ENCODE measurements around the gene LMO7. TPM values are rescaled to one million over a fixed set of nuclear protein-coding genes. Genes with fewer than 3 reads are reported as not detected.

The LMO7 gene
- total and polyA plus RNA-seq, 2 experiments from 2014 or later, result 47.2 to 105 TPM

GRCh38 chr13:75754936-75755335, 118.8 kb downstream of the LMO7 start:
- Histone ChIP-seq H3K4me3 (no peak overlapping the region), H3K4me1 (ENCODE audit: insufficient read depth) (peaks cover 9% of the 10 kb centered on the region), H3K27me3 (no peaks in the 10 kb centered on the region), H3K4me2 (no peak overlapping the region), H4K20me1 (ENCODE audit: insufficient read depth, poor library complexity, severe bottlenecking) (no peaks in the 10 kb centered on the region), H3K27ac (no peak overlapping the region), H3K9me3 (ENCODE audit: low read depth) (no peaks in the 10 kb centered on the region), H3K9me2 (replicated peaks; ENCODE audit: insufficient read depth) (no peaks in the 10 kb centered on the region), H3K36me3 (replicated peaks; ENCODE audit: insufficient read depth, low read depth) (no peaks in the 10 kb centered on the region), H2AFZ (no peak overlapping the region), H3K79me2 (peaks cover 4% of the 10 kb centered on the region)
- TF ChIP-seq EZH2phosphoT487 (IDR thresholded peaks at IDR 0.05; ENCODE audit: low read depth, severe bottlenecking, unreplicated experiment) (no peak), EZH2 (IDR thresholded peaks at IDR 0.05; ENCODE audit: borderline replicate concordance) (no peak)
- TF ChIP-seq, protein P1, sequence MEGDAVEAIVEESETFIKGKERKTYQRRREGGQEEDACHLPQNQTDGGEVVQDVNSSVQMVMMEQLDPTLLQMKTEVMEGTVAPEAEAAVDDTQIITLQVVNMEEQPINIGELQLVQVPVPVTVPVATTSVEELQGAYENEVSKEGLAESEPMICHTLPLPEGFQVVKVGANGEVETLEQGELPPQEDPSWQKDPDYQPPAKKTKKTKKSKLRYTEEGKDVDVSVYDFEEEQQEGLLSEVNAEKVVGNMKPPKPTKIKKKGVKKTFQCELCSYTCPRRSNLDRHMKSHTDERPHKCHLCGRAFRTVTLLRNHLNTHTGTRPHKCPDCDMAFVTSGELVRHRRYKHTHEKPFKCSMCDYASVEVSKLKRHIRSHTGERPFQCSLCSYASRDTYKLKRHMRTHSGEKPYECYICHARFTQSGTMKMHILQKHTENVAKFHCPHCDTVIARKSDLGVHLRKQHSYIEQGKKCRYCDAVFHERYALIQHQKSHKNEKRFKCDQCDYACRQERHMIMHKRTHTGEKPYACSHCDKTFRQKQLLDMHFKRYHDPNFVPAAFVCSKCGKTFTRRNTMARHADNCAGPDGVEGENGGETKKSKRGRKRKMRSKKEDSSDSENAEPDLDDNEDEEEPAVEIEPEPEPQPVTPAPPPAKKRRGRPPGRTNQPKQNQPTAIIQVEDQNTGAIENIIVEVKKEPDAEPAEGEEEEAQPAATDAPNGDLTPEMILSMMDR (IDR thresholded peaks at IDR 0.05; ENCODE audit: poor library complexity), result no peak
- DNase-seq (ENCODE audit: low spot score), result no peak
- 96% methylated on average over 3 of the region's 3 CpGs for WGBS (ENCODE audit: low lambda C conversion rate, missing lambda C conversion rate)

DNA sequence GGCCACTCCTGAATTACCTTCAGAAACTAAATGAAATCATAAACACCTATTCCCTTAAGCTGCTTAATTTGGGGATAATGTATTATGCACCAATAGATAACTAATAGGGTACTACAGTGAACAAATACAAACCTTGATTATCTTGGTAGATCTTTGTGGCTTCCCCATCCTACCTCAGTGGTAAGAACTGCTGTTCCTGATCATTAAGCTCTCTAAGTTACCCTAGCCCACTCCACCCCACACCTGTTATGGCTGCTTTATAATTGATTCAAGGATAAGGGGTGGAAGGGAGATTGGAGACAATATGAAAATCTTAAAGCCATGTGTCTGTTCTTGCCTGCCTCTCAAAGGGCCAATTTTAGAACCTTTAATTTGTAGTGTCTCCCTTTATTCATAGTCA, 121.2 kb downstream of the LMO7 start:
- no peak for DNase-seq (ENCODE audit: low spot score)
- H4K20me1 ChIP-seq (ENCODE audit: insufficient read depth, poor library complexity, severe bottlenecking), result no peaks in the 10 kb centered on the region

DNA sequence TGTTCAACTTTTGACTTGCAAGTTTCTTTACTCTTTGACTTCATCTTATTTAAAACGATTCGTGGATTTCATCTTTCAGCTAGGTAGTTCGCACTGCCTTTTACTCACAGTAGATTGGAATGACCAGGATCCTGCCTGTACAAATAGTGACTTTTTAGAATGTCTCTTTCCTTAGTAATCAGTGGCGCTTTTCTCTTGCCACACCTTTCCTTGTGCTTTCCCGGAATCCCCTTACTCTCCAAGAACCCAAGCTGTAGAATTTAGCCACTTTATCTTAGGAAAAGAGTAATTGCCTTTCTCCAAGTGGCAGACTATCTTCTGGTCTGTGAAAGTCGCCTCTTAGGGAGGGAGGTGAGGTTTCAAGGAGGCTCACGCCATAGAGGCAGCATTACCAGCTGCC, 123.4 kb downstream of the LMO7 start:
- H3K79me2 ChIP-seq, result peaks cover 36% of the 10 kb centered on the region
- H3K4me1 ChIP-seq (ENCODE audit: insufficient read depth), result peaks cover 10% of the 10 kb centered on the region
- DNase-seq (ENCODE audit: low spot score), result no peak

More for the DNA sequence above, 121.2 kb downstream of the LMO7 start:
- H3K9me3 ChIP-seq (ENCODE audit: low read depth), result no peaks in the 10 kb centered on the region
- H3K27me3 ChIP-seq, result no peaks in the 10 kb centered on the region
- no peak for TF ChIP-seq EZH2 (IDR thresholded peaks at IDR 0.05; ENCODE audit: borderline replicate concordance)
- TF ChIP-seq, protein P1 (IDR thresholded peaks at IDR 0.05; ENCODE audit: poor library complexity), result no peak
- no peak for TF ChIP-seq EZH2phosphoT487 (IDR thresholded peaks at IDR 0.05; ENCODE audit: low read depth, severe bottlenecking, unreplicated experiment)
- H3K27ac ChIP-seq, result peak overlapping the region; percentile 37
- H3K4me3 ChIP-seq, result no peak overlapping the region
- H3K4me2 ChIP-seq, result no peak overlapping the region
- no peaks in the 10 kb centered on the region for H3K9me2 ChIP-seq (replicated peaks; ENCODE audit: insufficient read depth)
- H2AFZ ChIP-seq, result no peak overlapping the region
- H3K79me2 ChIP-seq, result peaks cover 16% of the 10 kb centered on the region
- peaks cover 10% of the 10 kb centered on the region for H3K4me1 ChIP-seq (ENCODE audit: insufficient read depth)
- H3K36me3 ChIP-seq (replicated peaks; ENCODE audit: insufficient read depth, low read depth), result no peaks in the 10 kb centered on the region

More for the DNA sequence above, 123.4 kb downstream of the LMO7 start:
- Histone ChIP-seq H3K27me3 (no peaks in the 10 kb centered on the region), H4K20me1 (ENCODE audit: insufficient read depth, poor library complexity, severe bottlenecking) (no peaks in the 10 kb centered on the region), H2AFZ (no peak overlapping the region), H3K4me3 (no peak overlapping the region), H3K4me2 (peak overlapping the region; percentile 74), H3K9me3 (ENCODE audit: low read depth) (no peaks in the 10 kb centered on the region), H3K9me2 (replicated peaks; ENCODE audit: insufficient read depth) (no peaks in the 10 kb centered on the region), H3K27ac (peak overlapping the region; percentile 95), H3K36me3 (replicated peaks; ENCODE audit: insufficient read depth, low read depth) (no peaks in the 10 kb centered on the region)
- 72% methylated on average over 7 of the region's 7 CpGs for WGBS (ENCODE audit: low lambda C conversion rate, missing lambda C conversion rate)
- TF ChIP-seq EZH2 (IDR thresholded peaks at IDR 0.05; ENCODE audit: borderline replicate concordance) (no peak), EZH2phosphoT487 (IDR thresholded peaks at IDR 0.05; ENCODE audit: low read depth, severe bottlenecking, unreplicated experiment) (no peak)
- TF ChIP-seq, protein P1 (IDR thresholded peaks at IDR 0.05; ENCODE audit: poor library complexity), result no peak
